Mammary epithelial cell (primary cell): ENCODE measurements around the gene KRTAP9-6.

Experiments
- EZH2 ChIP-seq: IDR thresholded peaks from 2 replicates; pipeline ENCODE4 v1.6.1; 2012; ENCODE audit warnings: low read length, inconsistent platforms, borderline replicate concordance
- TF ChIP-seq, protein P1 (sequence below), 2 donors: IDR thresholded peaks in 1 of 2; conservative IDR thresholded peaks in 1 of 2; 2 replicates each; pipeline ENCODE4 v1.5.1; 2011 to 2012; ENCODE audit warnings: inconsistent platforms in 2 of 2, low read length in 2 of 2, mild to moderate bottlenecking in 2 of 2, control low read depth in 1 of 2, low read depth in 1 of 2; ENCODE audit not compliant: insufficient read depth in 1 of 2; ENCODE audit errors: extremely low read depth in 1 of 2

DNA sequence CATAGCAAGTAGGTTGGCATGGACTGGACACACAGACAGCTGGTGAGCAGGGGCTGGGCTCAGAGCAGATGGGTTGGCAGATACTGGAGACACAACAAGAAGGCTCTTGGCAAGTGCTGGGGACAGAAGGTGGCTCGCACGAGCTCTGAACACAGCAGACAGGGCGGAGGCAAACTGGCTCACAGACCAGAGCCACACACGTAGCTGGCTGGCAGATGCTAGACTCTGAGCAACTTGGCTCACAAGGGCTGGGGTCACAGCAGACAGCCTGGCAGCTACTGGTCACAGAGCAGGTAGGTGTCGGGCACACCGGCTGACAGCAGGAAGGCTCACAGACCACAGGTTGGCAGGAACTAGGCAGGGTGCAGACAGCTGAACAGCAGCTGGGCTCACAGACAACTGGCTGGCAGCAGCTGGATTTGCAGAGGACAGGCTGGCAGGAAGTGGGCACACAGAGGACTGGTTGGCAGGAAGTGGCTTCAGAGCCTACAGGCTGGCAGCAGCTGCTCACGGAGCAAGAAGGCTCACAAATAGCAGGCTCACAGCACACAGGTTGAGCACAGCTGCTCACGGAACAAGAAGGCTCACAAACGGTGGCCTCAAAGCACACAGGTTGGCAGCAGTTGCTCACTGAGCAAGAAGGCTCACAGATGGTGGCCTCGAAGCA, 43.2 kb downstream of the KRTAP9-6 start:
- no peak for TF ChIP-seq EZH2
- TF ChIP-seq, protein P1, sequence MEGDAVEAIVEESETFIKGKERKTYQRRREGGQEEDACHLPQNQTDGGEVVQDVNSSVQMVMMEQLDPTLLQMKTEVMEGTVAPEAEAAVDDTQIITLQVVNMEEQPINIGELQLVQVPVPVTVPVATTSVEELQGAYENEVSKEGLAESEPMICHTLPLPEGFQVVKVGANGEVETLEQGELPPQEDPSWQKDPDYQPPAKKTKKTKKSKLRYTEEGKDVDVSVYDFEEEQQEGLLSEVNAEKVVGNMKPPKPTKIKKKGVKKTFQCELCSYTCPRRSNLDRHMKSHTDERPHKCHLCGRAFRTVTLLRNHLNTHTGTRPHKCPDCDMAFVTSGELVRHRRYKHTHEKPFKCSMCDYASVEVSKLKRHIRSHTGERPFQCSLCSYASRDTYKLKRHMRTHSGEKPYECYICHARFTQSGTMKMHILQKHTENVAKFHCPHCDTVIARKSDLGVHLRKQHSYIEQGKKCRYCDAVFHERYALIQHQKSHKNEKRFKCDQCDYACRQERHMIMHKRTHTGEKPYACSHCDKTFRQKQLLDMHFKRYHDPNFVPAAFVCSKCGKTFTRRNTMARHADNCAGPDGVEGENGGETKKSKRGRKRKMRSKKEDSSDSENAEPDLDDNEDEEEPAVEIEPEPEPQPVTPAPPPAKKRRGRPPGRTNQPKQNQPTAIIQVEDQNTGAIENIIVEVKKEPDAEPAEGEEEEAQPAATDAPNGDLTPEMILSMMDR (conservative IDR thresholded peaks at IDR 0.05 in 1 of 2, IDR thresholded peaks at IDR 0.05 in 1 of 2; ENCODE audit: extremely low read depth in 1 of 2, insufficient read depth in 1 of 2, low read depth in 1 of 2, low read length in 2 of 2) = no peak
